DMS53 treated with DMSO at 0.1 percent for 48 hours (cell line): ENCODE results near the gene NLRC5.
"Not testable (repeated sequence)": the region's sequence is repeated elsewhere in the genome, so short reads cannot be mapped to it uniquely, and the experiment has no call there.

Source experiments
- DNase-seq: peaks from one replicate; lab custom pipeline; 2025; ENCODE audit not compliant: unreplicated experiment; lab: John Stamatoyannopoulos, UW

The NLRC5 gene

DNA sequence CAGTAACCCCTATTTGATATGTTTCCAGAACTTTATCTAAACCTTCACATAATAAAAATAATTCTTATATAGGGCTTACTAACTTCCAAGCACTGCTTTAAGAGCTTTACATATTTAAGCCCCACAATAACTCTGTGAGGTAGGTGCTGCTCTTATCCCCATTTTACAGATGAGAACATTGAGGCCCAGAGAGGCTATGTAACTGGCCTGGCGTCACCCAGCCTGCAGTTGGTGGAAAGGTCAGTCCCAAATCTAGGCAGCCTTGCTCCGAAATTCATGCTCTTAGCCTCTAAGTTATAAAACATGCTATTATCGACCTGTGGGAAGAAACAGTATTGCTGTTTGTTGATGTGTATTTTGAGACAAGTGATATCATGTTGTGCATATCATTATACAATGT is 9.0 kb downstream of the NLRC5 start:
- DNase-seq = no peak

DNA sequence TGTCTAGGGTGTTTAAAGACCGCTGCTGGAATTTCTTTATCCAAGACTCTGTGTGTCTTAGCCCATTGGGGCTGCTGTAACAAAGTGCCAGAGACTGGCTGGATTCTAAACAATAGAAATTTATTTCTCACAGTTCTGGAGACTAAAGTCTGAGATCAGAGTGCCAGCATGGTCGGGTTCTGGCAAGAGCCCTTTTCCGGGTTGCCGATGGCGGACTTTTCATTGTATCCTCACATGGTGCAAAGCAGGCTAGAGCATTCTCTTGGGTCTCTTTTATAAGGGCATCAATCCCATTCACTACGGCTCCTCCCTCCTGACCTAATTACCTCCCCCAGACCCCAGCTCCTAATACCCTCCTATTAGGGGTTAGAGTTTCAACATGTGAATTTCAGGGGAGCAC is 9.5 kb downstream of the NLRC5 start:
- no peak for DNase-seq

DNA sequence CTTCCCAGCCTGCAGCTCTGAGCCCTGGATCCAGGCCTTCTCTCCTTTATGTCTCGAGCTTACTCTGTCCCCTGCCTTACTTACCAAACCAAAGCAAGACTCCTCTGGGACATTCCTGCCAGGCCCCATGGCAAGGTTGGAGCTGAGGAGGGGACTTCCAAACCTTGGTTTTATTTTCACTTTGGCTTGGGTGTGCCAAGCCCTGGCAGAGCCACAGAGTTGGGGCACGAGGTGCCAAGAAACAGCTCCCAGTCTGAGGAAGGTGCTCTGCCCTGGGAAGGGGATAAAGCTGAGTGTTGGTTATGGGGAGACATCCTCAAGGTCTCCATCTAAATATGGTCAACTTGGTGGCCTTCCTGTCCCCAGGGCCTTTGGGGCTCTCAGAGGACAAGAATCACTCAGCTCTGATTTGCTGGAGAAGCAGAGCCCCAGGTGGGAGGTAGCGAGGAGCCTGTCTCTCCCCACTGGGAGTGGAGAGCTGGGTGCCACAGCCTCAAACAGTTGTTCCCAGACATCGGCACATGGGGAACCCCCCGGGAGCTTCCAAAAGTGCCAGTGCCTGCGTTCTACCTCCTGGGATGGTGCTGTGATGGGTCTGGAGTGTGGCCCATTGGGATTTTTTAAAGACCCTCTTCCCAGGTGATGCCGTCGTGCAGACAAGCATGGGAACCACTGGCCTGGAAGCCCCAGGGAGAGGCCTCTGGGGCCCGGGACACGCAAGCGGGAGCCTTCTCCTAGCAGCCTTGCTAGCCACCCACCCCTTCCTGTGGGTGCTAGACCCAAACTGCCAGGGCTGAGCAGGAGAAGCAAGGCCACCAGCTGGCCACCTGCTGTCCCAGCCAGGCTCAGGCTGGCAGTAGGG is 10.3 kb downstream of the NLRC5 start:
- DNase-seq = no peak

DNA sequence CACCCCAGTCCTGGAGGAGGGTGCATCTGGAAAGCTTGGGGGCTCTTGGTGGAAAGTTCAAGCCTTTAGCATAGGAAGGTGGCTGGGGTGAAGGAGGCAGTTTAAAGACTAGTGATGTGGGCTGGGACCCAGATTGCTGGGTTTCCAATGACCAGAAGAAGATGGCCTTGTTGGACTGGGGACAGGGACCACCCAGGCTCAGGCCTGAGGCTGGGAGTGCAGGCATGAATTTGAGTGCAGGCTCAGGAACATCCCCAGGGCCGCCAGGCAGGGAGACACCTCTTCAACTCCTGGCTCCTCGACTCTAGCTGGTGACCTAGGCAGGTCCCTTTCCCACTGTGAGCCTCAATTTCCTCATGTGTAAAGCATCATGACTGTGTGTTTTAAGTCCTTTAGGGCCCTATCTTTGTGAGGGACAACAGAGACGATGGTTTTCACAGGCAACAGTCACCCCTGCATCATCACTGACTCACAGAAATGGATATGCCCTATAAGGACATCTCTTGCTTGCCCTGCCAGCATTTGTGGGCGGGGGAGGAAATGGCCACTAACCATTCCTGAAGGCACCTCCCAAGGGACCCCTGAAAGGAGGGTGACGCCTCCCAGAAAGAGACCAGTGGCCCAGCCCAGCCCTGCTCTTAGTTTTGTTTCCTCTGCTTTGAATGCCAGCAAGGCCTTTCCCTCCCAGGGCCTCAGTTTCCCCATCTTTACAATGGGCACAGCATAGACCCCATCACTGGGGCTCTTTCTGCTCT is 11.1 kb downstream of the NLRC5 start:
- DNase-seq = no peak

DNA sequence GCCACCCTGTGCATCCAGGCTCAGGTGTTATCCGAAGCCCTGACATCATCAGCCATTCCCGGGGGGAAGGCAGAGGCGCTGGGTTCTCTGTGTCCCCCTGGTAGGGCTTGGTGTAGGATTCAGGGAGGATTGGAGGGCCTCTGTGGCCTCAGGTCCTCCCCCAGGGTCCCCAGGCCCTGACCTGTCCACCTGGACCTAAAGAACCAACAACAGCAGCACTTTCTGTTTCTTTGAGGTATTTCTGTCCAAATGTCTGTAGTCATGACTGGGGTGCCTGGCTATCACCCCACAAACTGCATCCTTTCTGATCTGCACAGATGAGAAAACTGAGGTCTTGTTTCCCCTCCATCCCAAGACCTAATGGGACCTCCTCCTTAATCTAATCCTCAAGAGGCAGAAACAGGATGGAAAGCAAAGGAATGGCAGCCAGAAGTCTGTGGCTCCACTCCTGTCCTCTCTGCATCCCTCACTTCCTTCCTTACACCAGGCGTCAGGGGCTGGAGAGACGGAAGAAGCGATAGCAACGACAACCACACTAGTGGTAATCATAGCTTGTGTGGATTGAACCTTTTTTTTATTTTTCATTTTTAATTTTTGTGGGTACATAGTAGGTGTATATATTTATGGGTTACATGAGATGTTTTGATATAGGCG is 11.8 kb downstream of the NLRC5 start:
- DNase-seq = no peak

DNA sequence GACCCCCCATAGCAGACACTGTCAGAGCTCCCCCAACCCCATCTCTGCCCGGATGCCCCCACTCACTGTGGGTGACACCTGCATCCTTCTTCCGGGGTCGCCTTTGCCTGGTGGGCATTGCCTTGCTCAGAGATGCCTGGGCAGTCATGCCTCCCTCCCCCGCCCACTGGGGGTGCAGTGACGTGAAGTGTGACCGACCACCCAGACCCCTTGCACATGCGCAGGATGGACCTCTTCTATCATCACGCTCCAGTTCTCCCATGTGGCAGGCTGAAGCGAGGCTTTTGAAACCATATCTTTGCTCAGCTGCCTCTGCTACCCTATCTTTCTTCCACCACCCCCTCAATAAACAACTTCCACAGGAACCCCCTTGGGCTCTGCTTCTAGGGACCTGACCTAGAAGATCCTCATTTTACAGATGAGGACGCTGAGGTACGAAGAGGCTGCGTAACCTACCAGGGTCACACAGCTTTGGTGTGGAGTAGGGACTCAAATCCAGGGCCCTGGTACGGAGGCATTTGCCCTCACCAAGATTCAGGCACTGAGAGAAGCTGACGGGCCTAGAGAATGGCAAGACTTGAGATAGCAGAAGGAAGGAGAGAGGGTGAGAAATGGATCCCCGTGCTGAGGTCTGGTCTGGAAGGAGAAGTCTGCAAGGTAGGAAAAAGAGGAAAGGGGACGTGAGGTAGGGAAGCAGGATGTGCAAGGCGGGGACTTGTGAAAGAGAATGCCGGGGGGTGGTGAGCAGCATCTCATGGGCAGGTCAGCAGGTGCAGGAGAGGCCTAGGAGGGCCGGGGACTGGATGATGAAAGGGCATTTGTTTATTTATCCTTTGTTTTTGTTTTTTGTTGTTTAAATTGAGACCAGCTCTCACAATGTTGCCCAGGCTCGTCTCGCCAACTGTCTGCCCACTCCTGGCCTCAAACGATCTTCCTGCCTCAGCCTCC is 14.4 kb downstream of the NLRC5 start:
- no peak for DNase-seq

DNA sequence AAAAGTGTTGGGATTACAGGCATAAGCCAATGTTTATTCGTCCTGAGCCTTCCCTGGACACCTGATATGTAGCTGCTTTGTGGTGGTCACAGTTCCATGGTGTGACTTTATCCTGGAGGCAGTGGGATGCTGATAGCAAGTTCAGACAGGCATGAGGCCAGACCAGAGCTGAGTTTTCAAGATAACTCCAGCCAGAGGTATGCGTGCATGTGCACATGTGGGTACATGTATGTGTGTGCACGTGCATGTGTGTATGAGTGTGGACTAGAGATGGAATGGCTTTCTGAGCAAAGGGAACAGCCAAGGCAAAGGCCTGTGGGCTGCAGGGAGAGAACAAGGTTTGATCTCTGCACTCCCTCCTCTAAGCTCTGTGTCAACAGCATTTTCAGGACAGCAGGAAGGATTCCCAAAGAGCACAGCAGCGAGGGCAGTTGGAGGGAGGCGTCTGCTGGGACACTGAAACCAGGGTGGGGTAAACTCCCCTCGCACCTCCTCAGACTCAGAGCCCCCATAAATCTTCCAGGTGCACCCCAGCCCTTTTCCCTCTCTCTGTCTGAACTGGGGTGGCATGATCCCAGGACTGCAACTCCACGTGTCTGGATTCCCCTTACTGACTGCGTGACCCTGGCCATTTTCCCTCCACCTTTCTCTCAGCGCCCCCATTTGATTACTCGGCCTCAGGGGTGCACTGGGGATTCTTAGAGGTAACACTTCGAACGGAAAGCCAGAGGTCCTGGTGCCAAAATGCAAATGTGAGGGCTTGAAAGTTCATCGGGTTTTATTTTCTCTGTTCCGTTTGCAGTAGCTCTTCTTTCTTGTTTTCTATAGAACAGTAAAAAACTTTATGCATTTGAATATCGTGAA is 15.3 kb downstream of the NLRC5 start:
- DNase-seq = no peak

DNA sequence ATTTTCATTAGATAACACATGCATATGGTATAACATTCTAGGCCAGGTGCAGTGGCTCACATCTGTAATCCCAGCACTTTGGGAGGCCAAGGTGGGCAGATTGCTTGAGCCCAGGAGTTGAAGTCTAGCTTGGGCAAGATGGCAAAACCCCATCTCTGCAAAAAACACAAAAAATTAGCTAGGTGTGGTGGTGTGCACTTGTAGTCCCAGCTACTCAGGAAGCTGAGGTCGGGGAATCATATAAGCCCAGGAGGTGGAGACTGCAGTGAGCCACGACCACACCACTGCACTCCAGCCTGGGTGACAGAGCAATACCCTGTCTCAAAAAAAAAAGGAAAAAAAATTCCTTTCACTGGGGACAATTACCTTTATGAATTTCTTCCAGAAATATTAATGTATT is 16.2 kb downstream of the NLRC5 start:
- DNase-seq = not testable (repeated sequence)

DNA sequence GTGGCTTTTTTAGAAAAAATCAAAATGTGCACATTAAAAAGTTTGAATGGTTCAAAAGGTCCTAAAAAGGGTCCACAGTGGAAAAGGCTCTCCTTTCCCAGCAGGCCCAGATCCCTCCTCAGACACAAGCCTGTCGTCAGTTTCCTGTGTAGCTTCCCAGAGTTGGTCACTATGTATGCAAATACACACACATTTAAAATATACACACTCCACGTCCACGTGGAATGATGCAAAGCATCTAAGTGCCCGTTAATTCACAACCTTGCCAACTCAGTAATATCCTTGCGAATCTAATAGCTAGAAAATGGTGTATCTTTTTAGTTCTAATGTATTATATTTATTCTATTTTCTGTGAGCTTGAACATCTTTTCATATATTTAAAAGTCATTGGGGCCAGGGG is 17.7 kb downstream of the NLRC5 start:
- no peak for DNase-seq

DNA sequence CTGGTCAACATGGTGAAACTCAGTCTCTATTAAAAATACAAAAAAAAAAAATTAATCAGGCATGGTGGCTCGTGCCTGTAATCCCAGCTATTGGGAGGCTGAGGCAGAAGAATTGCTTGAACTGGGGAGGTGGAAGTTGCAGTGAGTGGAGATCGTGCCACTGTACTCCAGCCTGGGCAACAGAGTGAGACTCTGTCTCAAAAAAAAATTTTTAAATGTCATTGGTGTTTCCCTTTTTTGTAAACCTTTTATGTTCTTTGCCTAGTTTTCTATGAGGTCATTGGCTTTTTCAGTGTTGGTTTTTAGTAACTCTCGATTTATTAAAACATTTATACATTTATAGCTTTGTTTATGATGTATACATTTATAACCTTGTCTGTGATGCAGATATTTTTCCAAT is 18.2 kb downstream of the NLRC5 start:
- no peak for DNase-seq

DNA sequence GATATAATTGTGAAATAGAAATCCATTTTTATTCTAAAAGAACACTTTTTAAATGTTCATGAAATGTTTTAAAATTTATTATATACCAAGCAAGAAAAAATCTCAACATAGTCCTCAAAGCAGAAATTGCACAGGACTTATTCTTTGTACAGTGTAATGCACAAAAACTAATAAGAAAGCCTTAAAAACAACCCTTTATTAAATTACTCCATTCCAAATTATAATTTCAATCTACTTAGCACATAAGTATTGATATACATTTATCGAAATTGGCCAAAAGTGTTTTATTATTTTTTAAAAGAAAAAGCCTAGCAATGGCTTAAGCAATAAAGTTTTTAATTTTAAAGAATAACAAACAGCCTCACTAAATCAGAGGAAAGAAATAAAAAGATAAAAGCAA is 19.1 kb downstream of the NLRC5 start:
- DNase-seq = no peak

DNA sequence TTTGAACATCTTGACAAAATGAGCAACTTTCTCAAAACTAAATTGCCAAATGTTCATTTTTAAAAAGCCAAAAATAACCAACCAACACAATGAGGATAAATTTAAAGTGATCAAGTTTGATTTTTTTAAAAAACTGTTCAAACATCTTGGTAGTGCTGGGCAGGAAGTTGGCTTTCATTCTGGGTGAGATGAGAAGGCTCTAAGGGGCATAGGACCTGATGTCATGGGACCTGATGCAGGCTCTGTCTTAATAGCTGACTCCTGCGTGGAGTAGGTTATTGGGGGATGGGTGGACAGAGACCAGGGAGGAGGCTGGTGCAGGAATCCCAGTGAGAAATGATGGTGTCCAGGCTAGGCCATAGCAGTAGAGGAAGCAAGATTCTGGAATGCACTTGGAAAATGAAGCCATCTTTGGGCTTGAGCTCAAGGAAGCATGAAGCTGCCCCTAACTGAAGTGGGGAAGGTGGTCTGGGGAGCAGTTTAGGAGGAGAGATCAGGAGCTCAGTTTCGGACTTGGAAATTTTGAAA is 20.4 kb downstream of the NLRC5 start:
- no peak for DNase-seq

DNA sequence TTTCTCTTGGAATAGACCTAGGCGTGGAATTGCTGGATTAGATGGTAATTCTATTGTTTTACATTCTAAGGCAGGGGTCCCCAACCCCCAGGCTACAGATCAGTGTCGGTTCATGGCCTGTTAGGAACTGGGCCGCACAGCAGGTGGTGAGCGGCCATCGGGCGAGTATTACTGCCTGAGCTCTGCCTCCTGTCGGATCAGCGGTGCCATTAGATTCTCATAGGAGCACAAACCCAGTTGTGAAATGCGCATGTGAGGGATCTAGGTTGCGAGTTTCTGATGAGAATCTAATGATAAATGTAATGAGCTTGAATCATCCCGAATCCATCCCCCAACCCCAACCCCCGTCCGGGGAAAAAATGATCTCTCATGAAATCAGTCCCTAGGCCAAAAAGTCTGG is 23.0 kb downstream of the NLRC5 start:
- no peak for DNase-seq

DNA sequence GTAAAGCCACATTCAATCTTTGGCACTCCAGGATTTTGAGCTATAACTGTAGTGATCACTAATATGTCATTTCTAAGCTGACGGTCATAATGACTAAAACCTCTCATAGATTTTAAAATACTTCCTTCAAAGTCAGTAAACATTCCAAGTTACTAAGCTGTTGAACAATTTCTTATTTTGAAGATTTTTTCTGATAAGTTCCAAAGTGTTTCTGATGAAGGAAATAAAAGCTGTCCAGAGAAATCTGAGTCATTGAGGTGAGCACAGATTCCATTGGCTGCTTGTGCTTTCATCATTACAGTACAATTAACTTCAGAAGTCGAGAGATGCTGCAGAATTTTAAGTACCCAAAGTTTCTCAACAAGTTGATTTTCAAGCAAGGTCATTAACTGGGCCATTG is 23.9 kb downstream of the NLRC5 start:
- no peak for DNase-seq

DNA sequence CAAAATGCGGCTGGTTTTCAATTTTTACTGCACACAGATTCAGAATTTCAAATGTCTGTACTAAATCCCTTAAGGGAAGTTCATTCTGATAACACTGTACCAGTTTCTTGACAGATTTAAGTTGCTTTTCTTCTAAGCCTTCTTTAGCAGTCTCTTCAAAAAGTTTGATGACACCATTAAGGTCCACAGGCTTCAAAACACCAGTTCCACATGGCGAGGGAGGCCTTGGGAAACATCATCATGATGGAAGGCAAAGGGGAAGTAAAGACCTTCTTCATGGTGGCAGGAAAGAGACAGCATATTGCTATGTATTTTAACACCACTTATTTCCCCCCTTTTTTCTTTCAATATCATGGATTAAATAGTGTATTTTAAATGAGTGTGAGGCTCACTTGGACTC is 24.5 kb downstream of the NLRC5 start:
- no peak for DNase-seq

DNA sequence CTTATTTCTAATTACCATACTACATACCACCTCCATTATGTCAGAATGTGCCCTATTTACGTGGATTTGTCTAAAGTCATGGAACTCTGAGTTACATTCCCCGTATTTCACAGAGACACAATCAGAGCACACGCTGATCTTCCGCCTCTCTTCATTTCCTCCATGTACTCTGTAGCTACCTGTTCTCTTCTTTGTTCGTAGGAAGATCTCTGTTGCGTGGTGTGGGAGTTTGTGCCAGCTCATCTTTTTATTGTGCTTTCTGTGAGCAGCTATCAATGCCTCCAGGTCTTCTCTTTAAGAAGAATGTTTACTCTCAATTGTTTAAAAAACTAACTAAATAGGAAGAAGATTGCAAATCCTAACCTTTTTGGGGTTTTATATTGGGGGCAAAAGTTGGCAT is 26.9 kb downstream of the NLRC5 start:
- no peak for DNase-seq

DNA sequence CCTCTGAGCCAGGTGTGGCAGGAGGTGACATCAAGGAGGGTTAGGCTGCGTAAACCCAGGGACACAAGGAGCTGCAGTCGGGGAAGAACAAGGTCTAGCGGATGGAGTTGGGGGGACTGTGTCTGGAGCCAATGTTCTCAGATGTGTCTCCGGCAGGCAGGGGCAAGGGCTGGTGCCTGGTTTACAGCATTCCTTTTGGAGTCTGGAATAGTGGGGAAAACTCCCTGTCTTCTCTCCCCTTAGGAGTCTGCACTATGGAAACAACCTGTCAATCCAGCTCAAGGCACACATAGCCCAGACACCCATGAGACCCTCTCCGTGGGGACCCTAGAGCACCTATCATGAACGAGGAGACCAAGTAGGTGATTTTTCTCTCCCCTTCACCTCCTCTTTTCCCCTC is 27.5 kb downstream of the NLRC5 start:
- no peak for DNase-seq

DNA sequence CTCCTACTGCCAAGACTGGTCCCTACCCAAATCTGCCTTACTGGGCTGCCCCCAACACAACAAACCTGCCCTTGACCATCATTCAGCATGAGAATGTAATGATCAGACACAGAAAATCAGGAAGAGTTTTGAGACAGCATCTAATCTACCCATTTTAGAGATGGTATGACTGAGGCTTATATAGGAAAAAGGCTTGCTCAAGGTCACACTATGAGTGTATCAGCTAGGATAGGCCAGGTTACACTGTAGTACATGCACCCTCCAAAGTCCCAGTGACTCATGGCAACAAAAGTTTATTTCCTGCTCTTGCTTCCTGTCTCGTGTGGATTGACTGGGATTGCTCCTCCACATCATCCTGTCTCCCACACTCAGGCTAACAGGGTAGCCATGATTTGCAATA is 27.9 kb downstream of the NLRC5 start:
- no peak for DNase-seq

DNA sequence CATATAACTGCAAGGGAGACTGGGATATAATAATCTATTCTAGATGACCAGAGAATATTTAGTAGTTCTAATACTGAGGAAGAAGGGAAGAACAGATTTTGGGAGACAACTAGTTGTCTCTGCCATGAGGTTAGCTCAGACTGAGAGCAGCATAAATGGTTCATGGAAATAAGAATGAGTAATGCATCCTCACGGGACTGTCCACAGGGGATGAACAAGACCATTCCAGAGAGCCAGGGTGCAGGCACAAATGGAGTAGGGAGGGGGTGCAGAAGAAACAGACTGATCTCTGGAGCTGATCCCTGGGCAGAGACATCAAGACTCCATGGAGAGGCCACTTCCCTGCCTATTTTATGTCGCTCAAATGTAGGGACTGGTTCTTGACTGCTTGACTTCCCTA is 30.4 kb downstream of the NLRC5 start:
- no peak for DNase-seq

DNA sequence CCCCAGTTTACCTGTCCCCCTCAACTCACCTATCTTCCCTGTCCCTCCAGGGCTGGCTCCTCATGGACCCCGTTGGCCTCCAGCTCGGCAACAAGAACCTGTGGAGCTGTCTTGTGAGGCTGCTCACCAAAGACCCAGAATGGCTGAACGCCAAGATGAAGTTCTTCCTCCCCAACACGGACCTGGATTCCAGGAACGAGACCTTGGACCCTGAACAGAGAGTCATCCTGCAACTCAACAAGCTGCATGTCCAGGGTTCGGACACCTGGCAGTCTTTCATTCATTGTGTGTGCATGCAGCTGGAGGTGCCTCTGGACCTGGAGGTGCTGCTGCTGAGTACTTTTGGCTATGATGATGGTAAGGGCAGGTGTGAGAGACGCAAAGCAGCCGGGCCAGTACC is 31.3 kb downstream of the NLRC5 start:
- DNase-seq = no peak
